Gastrocnemius medialis (tissue), 4 donors: Measurements from ENCODE around the gene PLOD3.

Source experiments
- POLR2A ChIP-seq, 2 donors: fragments of 450-650 bp; IDR thresholded peaks; one replicate each; pipeline ENCODE4 v1.6.1; 2017; ENCODE audit warnings: antibody characterized with exemption in 2 of 2, mild to moderate bottlenecking in 2 of 2, moderate library complexity in 2 of 2
- TF ChIP-seq, protein P1 (sequence below), 5 experiments: fragments of 450-650 bp in 3 of 5; fragments of 200-600 bp in 2 of 5; sonication (generic) in 2 of 5; IDR thresholded peaks in 4 of 5; conservative IDR thresholded peaks in 1 of 5; 1 replicate in 4 of 5; 2 replicates in 1 of 5; pipeline ENCODE4 v1.5.1; 2016 to 2019; ENCODE audit warnings: antibody characterized with exemption in 5 of 5, mild to moderate bottlenecking in 3 of 5, moderate library complexity in 3 of 5

DNA sequence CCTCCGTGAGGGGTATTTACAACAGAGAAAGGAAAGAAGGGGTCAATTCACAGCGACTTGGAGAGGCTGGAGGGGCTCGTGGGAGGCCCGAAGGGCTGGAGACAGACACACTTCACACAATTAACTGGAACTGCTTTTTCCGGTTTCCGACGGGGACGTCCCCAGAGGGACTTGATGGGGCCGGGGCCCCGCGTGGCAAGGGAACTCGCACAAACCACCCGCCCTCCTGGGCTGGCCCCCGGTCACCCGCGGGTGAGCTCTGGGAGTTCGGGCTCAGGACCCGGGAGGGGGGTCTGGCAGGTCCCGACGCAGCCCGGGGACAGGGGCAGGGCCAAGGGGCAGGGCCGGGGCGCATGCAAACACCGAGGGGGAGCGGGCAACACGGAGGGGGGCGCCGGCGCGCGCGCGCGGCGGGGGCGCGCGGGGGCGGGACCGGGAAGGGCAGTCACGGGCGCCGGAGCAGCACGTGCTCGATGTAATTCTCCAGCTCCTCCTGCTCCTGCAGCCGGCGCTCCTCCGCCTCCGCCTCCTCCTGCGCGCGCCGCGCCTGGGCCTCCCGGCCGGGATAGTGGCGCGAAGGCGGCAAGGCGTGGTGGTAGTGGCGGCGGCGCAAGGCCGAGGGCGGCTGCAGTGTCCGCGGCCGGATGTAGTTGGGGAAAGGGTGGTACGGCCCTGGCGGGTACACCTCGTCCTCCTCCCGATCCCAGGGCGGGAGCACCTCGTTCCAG lies 54.7 kb downstream of the PLOD3 start:
- TF ChIP-seq, protein P1, sequence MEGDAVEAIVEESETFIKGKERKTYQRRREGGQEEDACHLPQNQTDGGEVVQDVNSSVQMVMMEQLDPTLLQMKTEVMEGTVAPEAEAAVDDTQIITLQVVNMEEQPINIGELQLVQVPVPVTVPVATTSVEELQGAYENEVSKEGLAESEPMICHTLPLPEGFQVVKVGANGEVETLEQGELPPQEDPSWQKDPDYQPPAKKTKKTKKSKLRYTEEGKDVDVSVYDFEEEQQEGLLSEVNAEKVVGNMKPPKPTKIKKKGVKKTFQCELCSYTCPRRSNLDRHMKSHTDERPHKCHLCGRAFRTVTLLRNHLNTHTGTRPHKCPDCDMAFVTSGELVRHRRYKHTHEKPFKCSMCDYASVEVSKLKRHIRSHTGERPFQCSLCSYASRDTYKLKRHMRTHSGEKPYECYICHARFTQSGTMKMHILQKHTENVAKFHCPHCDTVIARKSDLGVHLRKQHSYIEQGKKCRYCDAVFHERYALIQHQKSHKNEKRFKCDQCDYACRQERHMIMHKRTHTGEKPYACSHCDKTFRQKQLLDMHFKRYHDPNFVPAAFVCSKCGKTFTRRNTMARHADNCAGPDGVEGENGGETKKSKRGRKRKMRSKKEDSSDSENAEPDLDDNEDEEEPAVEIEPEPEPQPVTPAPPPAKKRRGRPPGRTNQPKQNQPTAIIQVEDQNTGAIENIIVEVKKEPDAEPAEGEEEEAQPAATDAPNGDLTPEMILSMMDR (IDR thresholded peaks at IDR 0.05 in 4 of 5, conservative IDR thresholded peaks at IDR 0.05 in 1 of 5): no peak
- no peak for TF ChIP-seq POLR2A (IDR thresholded peaks at IDR 0.05)
